IMR-90 (cell line): ENCODE results near the gene TNPO1.

Experiments used
- CTCF ChIP-seq: conservative IDR thresholded peaks from 2 replicates; pipeline ENCODE4 v1.5.1; 2012; ENCODE audit warnings: mild to moderate bottlenecking, low read depth, low read length, improper control_type of control experiment
- NFE2L2 ChIP-seq: fragments of 150-350 bp; IDR thresholded peaks from 2 replicates; pipeline ENCODE4 v1.6.1; 2016; ENCODE audit warnings: low read depth, mild to moderate bottlenecking, low read length

DNA sequence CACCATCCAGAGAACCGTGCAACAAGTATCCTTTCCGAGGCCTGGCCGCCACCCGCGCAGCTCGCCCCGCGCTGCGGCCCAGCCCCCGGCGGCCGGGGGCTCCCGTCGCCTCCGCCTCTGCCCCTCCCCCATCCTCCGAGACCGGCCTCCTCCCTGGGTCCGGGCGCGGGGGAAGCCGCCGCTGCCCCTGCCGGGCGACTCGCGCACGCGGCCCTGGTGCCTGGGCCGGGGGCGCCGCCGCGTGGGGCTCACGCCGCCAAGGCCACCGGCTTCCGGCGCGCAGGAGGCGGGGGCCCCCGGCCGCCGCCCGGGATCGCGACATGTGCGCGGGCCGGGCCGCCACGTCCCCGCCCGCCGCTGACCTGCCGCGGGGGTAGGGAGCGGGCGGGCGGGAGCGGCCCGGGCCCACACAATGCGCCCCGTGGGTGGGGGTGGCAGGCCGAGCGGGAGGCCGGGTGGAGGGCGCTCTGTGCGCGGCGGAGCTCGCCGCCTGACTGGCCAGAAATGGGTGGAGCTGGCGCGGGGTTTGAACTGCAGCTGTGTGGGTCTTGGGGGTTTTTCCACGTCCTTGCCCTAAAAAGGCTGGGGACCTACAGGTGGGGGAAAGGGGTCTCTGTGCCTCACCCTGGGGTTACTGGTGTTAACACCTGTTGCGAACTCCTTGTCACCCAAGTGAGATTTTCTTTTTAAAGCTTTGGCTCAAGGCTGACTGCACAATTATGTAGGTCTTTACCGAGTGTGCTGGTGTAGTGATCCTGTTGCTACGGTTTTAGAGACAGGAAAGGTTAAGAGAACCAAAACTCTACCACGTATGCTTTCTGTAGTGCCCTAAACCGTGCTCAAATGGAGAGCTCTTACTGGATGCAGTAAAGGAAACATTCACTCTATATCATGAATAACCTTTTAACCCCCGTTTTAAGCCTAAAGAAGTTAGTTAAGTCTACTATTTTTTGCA is 32.3 kb downstream of the TNPO1 start:
- TF ChIP-seq CTCF = no peak
- TF ChIP-seq NFE2L2 = no peak
